Osteocyte (in vitro differentiated cells): ENCODE data around the gene OR5W2. TPM values are rescaled to one million over a fixed set of nuclear protein-coding genes. Genes with fewer than 3 reads are reported as not detected.
"Not testable (repeated sequence)": the region's sequence is repeated elsewhere in the genome, so short reads cannot be mapped to it uniquely, and the experiment has no call there.

Source experiments
- DNase-seq: peaks from one replicate; pipeline ENCODE4 v3.0.0; 2021; ENCODE audit warnings: mixed read lengths; ENCODE audit not compliant: unreplicated experiment; ENCODE audit errors: extremely low spot score
- H3K27ac Mint-ChIP-seq: one replicate; pipeline ENCODE4 v1.8.0; 2021; ENCODE audit warnings: mild to moderate bottlenecking, mixed read lengths; ENCODE audit not compliant: unreplicated experiment
- H3K27me3 Mint-ChIP-seq: one replicate; pipeline ENCODE4 v1.8.0; 2021; ENCODE audit warnings: mixed read lengths; ENCODE audit not compliant: unreplicated experiment
- H3K36me3 Mint-ChIP-seq: one replicate; pipeline ENCODE4 v1.8.0; 2021; ENCODE audit warnings: mixed read lengths; ENCODE audit not compliant: unreplicated experiment
- H3K4me1 Mint-ChIP-seq: one replicate; pipeline ENCODE4 v1.8.0; 2021; ENCODE audit warnings: mixed read lengths; ENCODE audit not compliant: unreplicated experiment
- H3K4me3 Mint-ChIP-seq: one replicate; pipeline ENCODE4 v1.8.0; 2021; ENCODE audit warnings: mild to moderate bottlenecking, moderate library complexity, mixed read lengths; ENCODE audit not compliant: unreplicated experiment
- H3K9me3 Mint-ChIP-seq: one replicate; pipeline ENCODE4 v1.8.0; 2021; ENCODE audit warnings: mixed read lengths; ENCODE audit not compliant: unreplicated experiment
- total RNA-seq: library from RNA; stranded (reverse); gene quantifications from 2 replicates; pipeline ENCODE4 v1.2.1, GENCODE V29; 2021
- TF ChIP-seq, protein P1 (sequence below): fragments of 200-600 bp; sonication (generic); IDR thresholded peaks from 2 replicates; pipeline ENCODE4 v1.5.0; 2021; ENCODE audit warnings: antibody characterized with exemption, mild to moderate bottlenecking, moderate library complexity

Gene OR5W2
- total RNA-seq, 1 donor from 2014 or later, result not detected

GRCh38 chr11:55920537-55920936 is 6.2 kb upstream of the OR5W2 start:
- Mint-ChIP-seq H3K4me3 (no peak overlapping the region), H3K27me3 (no peaks in the 10 kb centered on the region), H3K9me3 (peaks cover 24% of the 10 kb centered on the region), H3K4me1 (no peaks in the 10 kb centered on the region), H3K27ac (no peak overlapping the region), H3K36me3 (no peaks in the 10 kb centered on the region)
- DNase-seq, result no peak
- TF ChIP-seq, protein P1, sequence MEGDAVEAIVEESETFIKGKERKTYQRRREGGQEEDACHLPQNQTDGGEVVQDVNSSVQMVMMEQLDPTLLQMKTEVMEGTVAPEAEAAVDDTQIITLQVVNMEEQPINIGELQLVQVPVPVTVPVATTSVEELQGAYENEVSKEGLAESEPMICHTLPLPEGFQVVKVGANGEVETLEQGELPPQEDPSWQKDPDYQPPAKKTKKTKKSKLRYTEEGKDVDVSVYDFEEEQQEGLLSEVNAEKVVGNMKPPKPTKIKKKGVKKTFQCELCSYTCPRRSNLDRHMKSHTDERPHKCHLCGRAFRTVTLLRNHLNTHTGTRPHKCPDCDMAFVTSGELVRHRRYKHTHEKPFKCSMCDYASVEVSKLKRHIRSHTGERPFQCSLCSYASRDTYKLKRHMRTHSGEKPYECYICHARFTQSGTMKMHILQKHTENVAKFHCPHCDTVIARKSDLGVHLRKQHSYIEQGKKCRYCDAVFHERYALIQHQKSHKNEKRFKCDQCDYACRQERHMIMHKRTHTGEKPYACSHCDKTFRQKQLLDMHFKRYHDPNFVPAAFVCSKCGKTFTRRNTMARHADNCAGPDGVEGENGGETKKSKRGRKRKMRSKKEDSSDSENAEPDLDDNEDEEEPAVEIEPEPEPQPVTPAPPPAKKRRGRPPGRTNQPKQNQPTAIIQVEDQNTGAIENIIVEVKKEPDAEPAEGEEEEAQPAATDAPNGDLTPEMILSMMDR, result no peak

- Mint-ChIP-seq H3K27me3 (no peaks in the 10 kb centered on the region), H3K9me3 (peaks cover 33% of the 10 kb centered on the region), H3K4me1 (no peaks in the 10 kb centered on the region), H3K4me3 (no peak overlapping the region), H3K27ac (no peak overlapping the region), H3K36me3 (no peaks in the 10 kb centered on the region)
- no peak for DNase-seq
- TF ChIP-seq, protein P1, result no peak
Observed at GRCh38 chr11:55902308-55902707, 12.1 kb downstream of the OR5W2 start.

- H3K4me3 Mint-ChIP-seq, result no peak overlapping the region
- H3K4me1 Mint-ChIP-seq, result no peaks in the 10 kb centered on the region
- TF ChIP-seq, protein P1, result no peak
- H3K9me3 Mint-ChIP-seq, result peaks cover 26% of the 10 kb centered on the region
- H3K27ac Mint-ChIP-seq, result no peak overlapping the region
- no peaks in the 10 kb centered on the region for H3K36me3 Mint-ChIP-seq
- H3K27me3 Mint-ChIP-seq, result no peaks in the 10 kb centered on the region
- DNase-seq, result no peak
Observed at GRCh38 chr11:55895216-55895615, 19.2 kb downstream of the OR5W2 start.

DNA sequence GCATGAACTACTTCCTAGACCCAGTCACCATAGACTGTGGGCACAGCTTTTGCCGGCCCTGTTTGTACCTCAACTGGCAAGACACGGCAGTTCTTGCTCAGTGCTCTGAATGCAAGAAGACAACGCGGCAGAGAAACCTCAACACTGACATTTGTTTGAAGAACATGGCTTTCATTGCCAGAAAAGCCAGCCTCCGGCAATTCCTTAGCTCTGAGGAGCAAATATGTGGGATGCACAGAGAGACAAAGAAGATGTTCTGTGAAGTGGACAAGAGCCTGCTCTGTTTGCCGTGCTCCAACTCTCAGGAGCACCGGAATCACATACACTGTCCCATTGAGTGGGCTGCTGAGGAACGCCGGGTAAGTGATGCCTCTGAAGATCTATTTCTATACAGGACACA is 28.9 kb downstream of the OR5W2 start:
- H3K4me3 Mint-ChIP-seq, H3K36me3 Mint-ChIP-seq, H3K4me1 Mint-ChIP-seq, H3K27ac Mint-ChIP-seq, DNase-seq, H3K27me3 Mint-ChIP-seq: not testable (repeated sequence)
- peaks cover 26% of the 10 kb centered on the region for H3K9me3 Mint-ChIP-seq

- H3K36me3 Mint-ChIP-seq, H3K27me3 Mint-ChIP-seq, H3K4me3 Mint-ChIP-seq, DNase-seq, H3K27ac Mint-ChIP-seq, H3K4me1 Mint-ChIP-seq: not testable (repeated sequence)
- H3K9me3 Mint-ChIP-seq, result peaks cover 27% of the 10 kb centered on the region
Observed at GRCh38 chr11:55884995-55885394, 29.4 kb downstream of the OR5W2 start.

DNA sequence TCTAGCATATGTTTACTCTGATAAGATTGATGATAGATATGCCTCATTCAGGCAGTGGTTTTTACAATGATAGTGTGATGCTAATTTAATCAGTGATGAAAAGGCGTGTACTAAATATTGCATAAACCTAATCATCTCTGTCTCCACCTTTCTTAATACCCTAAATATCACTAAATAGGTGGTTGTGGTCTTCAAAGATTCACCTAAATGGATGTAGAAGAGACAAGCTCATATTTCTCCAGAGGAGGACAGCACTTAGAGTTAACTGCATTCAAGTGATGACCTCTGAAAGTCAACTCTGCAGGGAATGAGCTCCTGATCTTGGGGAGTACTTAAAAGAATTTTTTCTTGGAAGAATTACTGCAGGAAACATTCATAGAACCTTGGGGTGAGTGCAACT is 31.4 kb downstream of the OR5W2 start, which contains the start of gene TRIM51:
TSS of gene TRIM51 (plus strand) at position 301 of the 400 bp plus-strand sequence. CDS start 2,132 bp downstream, outside the sequence.
- H3K4me1 Mint-ChIP-seq, result not testable (repeated sequence)

DNA sequence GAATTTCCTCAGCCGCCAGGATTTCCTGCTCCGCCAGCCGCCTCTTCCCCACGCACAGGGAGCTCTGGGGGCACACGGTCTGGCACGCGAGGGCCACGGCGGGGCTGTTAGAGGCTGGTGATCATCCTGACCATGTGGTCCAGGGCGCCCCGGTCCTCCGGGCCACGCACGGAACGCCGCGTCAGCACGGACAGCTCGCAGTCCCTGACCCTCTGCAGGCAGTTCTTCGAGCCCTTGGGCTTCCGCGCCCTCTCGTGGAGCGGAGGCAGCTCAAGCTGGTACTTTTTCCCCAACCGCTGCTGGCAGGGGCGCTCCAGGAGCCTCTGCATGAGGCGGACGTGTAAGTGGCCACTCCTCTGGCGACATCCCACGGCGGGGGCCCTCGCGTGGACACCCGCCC is 41.2 kb downstream of the OR5W2 start:
- H3K27me3 Mint-ChIP-seq, H3K36me3 Mint-ChIP-seq, H3K4me3 Mint-ChIP-seq, H3K4me1 Mint-ChIP-seq, H3K27ac Mint-ChIP-seq, DNase-seq: not testable (repeated sequence)
- H3K9me3 Mint-ChIP-seq, result peaks cover 11% of the 10 kb centered on the region

More for the DNA sequence above, 31.4 kb downstream of the OR5W2 start, which contains the start of gene TRIM51:
- not testable (repeated sequence) for DNase-seq, H3K4me3 Mint-ChIP-seq, H3K27me3 Mint-ChIP-seq, H3K27ac Mint-ChIP-seq, H3K36me3 Mint-ChIP-seq
- H3K9me3 Mint-ChIP-seq, result peaks cover 25% of the 10 kb centered on the region

- not testable (repeated sequence) for H3K36me3 Mint-ChIP-seq, H3K4me1 Mint-ChIP-seq, DNase-seq, H3K4me3 Mint-ChIP-seq, H3K27ac Mint-ChIP-seq, H3K9me3 Mint-ChIP-seq, H3K27me3 Mint-ChIP-seq
Observed at GRCh38 chr11:55872731-55873130, 41.7 kb downstream of the OR5W2 start.

DNA sequence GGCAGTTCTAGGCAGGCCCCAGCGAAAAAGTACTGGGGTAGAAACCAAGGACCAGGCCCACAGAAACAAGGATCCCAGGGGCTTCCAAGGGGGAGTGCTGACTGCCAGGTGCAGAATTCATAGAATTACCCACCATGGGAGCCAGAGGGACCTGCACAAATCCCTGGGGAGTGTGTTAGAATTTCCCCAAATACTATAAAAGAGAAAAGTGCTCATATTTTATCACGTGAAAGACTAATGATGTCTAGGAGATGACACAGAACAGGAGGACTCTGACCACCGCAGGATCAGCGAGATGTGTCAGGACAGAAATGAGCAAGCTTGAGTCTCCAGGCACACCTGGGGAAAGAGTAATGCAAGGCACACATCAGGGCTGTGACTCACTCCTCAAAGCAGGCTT is 47.0 kb downstream of the OR5W2 start:
- not testable (repeated sequence) for H3K4me3 Mint-ChIP-seq, H3K27ac Mint-ChIP-seq, H3K27me3 Mint-ChIP-seq, H3K4me1 Mint-ChIP-seq, H3K36me3 Mint-ChIP-seq, DNase-seq
- peaks cover 27% of the 10 kb centered on the region for H3K9me3 Mint-ChIP-seq
